NCI-H226 (cell line): ENCODE measurements around the gene RFTN1.

ENCODE experiments used
- DNase-seq: peaks from one replicate; pipeline ENCODE4 v3.0.0-alpha.2; 2015

RFTN1 gene

GRCh38 chr3:16528581-16528993 lies 15.1 kb upstream of the RFTN1 start:
- no peak for DNase-seq

- DNase-seq = no peak
Observed at GRCh38 chr3:16528106-16528505, 14.6 kb upstream of the RFTN1 start.

- no peak for DNase-seq
Observed at GRCh38 chr3:16524196-16524595, 10.7 kb upstream of the RFTN1 start.

GRCh38 chr3:16523778-16524177 lies 10.3 kb upstream of the RFTN1 start:
- peak; percentile 64 for DNase-seq

- DNase-seq = no peak
Observed at GRCh38 chr3:16522834-16523233, 9.3 kb upstream of the RFTN1 start.

- no peak for DNase-seq
Observed at GRCh38 chr3:16520970-16521881, 7.7 kb upstream of the RFTN1 start.

GRCh38 chr3:16520241-16520969 lies 6.9 kb upstream of the RFTN1 start:
- DNase-seq = no peak

GRCh38 chr3:16516695-16517481 lies 3.4 kb upstream of the RFTN1 start:
- DNase-seq = peak; percentile 62

- DNase-seq = no peak
Observed at GRCh38 chr3:16515885-16516420, 2.5 kb upstream of the RFTN1 start.

GRCh38 chr3:16514755-16515353 lies 1.4 kb upstream of the RFTN1 start:
- no peak for DNase-seq

GRCh38 chr3:16514021-16514700 lies 662 bp upstream of the RFTN1 start:
- DNase-seq = no peak

GRCh38 chr3:16512435-16513140 lies 911 bp downstream of the RFTN1 start:
- no peak for DNase-seq

- no peak for DNase-seq
Observed at GRCh38 chr3:16511681-16512434, 1.6 kb downstream of the RFTN1 start.

- no peak for DNase-seq
Observed at GRCh38 chr3:16510620-16511319, 2.7 kb downstream of the RFTN1 start.

- no peak for DNase-seq
Observed at GRCh38 chr3:16509721-16510619, 3.5 kb downstream of the RFTN1 start.

GRCh38 chr3:16508591-16508995 lies 4.9 kb downstream of the RFTN1 start:
- no peak for DNase-seq

GRCh38 chr3:16508243-16508578 lies 5.3 kb downstream of the RFTN1 start:
- no peak for DNase-seq

GRCh38 chr3:16507578-16508242 lies 5.8 kb downstream of the RFTN1 start:
- no peak for DNase-seq
